Ishikawa (cell line): ENCODE data around the gene MDN1.

Experiments
- CREB1 ChIP-seq: IDR thresholded peaks from 2 replicates; pipeline ENCODE4 v1.6.1; 2012; ENCODE audit warnings: low read depth
- EP300 ChIP-seq: IDR thresholded peaks from 2 replicates; pipeline ENCODE4 v1.6.1; 2012; ENCODE audit warnings: borderline replicate concordance
- REST ChIP-seq: IDR thresholded peaks from 2 replicates; pipeline ENCODE4 v1.6.1; 2012; ENCODE audit warnings: low read depth, mild to moderate bottlenecking
- TAF1 ChIP-seq: IDR thresholded peaks from 2 replicates; pipeline ENCODE4 v1.6.1; 2012; ENCODE audit warnings: low read depth, mild to moderate bottlenecking
- YY1 ChIP-seq: IDR thresholded peaks from 2 replicates; pipeline ENCODE4 v1.6.1; 2012; ENCODE audit warnings: low read depth

GRCh38 chr6:89596484-89596883 lies 223.1 kb downstream of the MDN1 start:
- no peak for TF ChIP-seq YY1
- no peak for TF ChIP-seq REST
- TF ChIP-seq CREB1, result no peak
- no peak for TF ChIP-seq EP300
- no peak for TF ChIP-seq TAF1
